Astrocyte (in vitro differentiated cells and primary cell): ENCODE data around the gene SOCS2.

ENCODE experiments used
- CTCF ChIP-seq: IDR thresholded peaks from 2 replicates; pipeline ENCODE4 v1.5.1; 2011; ENCODE audit warnings: low read depth, mild to moderate bottlenecking, inconsistent platforms, low read length, moderate library complexity; ENCODE audit not compliant: insufficient read depth
- EZH2 ChIP-seq: IDR thresholded peaks from 2 replicates; pipeline ENCODE4 v1.6.1; 2012; ENCODE audit warnings: mild to moderate bottlenecking, low read length, inconsistent platforms; ENCODE audit not compliant: insufficient read depth

- TF ChIP-seq EZH2 (no peak), CTCF (no peak)
Measured at GRCh38 chr12:93580682-93581081, 8.2 kb downstream of the SOCS2 start.
